Trophoblast cell (in vitro differentiated cells and primary cell): Measurements from ENCODE around the gene ZNF827.

ENCODE experiments used
- DNase-seq, 2 donors: peaks; one replicate each; pipeline ENCODE4 v3.0.0-alpha.2; 2016
- H2AFZ ChIP-seq: 2 replicates; pipeline ENCODE4 v1.6.1; 2013; ENCODE audit warnings: low read length, moderate library complexity, mild to moderate bottlenecking; ENCODE audit not compliant: insufficient read depth, poor library complexity
- H2AK5ac ChIP-seq: 2 replicates; pipeline ENCODE4 v1.6.1; 2013; ENCODE audit warnings: mild to moderate bottlenecking, low read length
- H2BK120ac ChIP-seq: 2 replicates; pipeline ENCODE4 v1.6.1; 2013; ENCODE audit warnings: low read length, mild to moderate bottlenecking, moderate library complexity; ENCODE audit not compliant: insufficient read depth, poor library complexity
- H2BK12ac ChIP-seq: 2 replicates; pipeline ENCODE4 v1.6.1; 2013; ENCODE audit warnings: mild to moderate bottlenecking, low read length, moderate library complexity
- H2BK5ac ChIP-seq: 2 replicates; pipeline ENCODE4 v1.6.1; 2013; ENCODE audit warnings: low read length, low read depth, moderate library complexity, mild to moderate bottlenecking; ENCODE audit not compliant: poor library complexity
- H3K14ac ChIP-seq: 2 replicates; pipeline ENCODE4 v1.6.1; 2013; ENCODE audit warnings: mild to moderate bottlenecking, low read length
- H3K18ac ChIP-seq: 2 replicates; pipeline ENCODE4 v1.6.1; 2013; ENCODE audit warnings: mild to moderate bottlenecking, low read length
- H3K23ac ChIP-seq: 2 replicates; pipeline ENCODE4 v1.6.1; 2013; ENCODE audit warnings: low read length
- H3K27ac ChIP-seq: 2 replicates; pipeline ENCODE4 v1.5.1; 2013; ENCODE audit warnings: low read depth, mild to moderate bottlenecking, inconsistent platforms, low read length, moderate library complexity
- H3K27me3 ChIP-seq: 2 replicates; pipeline ENCODE4 v1.6.1; 2013; ENCODE audit warnings: inconsistent platforms, mild to moderate bottlenecking, low read length, moderate library complexity; ENCODE audit not compliant: insufficient read depth
- H3K36me3 ChIP-seq, 2 experiments: 1 replicate in 1 of 2; 2 replicates in 1 of 2; pipeline ENCODE4 v1.6.1; 2013; ENCODE audit warnings: low read length in 2 of 2, mild to moderate bottlenecking in 2 of 2, moderate library complexity in 1 of 2; ENCODE audit not compliant: insufficient read depth in 2 of 2, control insufficient read depth in 1 of 2
- H3K4ac ChIP-seq: 2 replicates; pipeline ENCODE4 v1.6.1; 2013; ENCODE audit warnings: low read depth, mild to moderate bottlenecking, low read length, moderate library complexity
- H3K4me1 ChIP-seq, 2 experiments: 1 replicate in 1 of 2; 2 replicates in 1 of 2; pipeline ENCODE4 v1.6.1; 2013; ENCODE audit warnings: low read length in 2 of 2, mild to moderate bottlenecking in 2 of 2, moderate library complexity in 1 of 2; ENCODE audit not compliant: insufficient read depth in 2 of 2, control insufficient read depth in 1 of 2
- H3K4me2 ChIP-seq: 2 replicates; pipeline ENCODE4 v1.6.1; 2013; ENCODE audit warnings: inconsistent platforms, mild to moderate bottlenecking, low read length, moderate library complexity
- H3K4me3 ChIP-seq: 2 replicates; pipeline ENCODE4 v1.5.1; 2013; ENCODE audit warnings: mild to moderate bottlenecking, low read depth, low read length, inconsistent platforms
- H3K79me1 ChIP-seq: one replicate; pipeline ENCODE4 v1.6.1; 2013; ENCODE audit warnings: low read length
- H3K79me2 ChIP-seq: 2 replicates; pipeline ENCODE4 v1.6.1; 2013; ENCODE audit warnings: low read length, mild to moderate bottlenecking; ENCODE audit not compliant: control insufficient read depth, insufficient read depth, poor library complexity
- H3K9ac ChIP-seq: 2 replicates; pipeline ENCODE4 v1.6.1; 2013; ENCODE audit warnings: mild to moderate bottlenecking, low read length
- H3K9me3 ChIP-seq: 2 replicates; pipeline ENCODE4 v1.6.1; 2013; ENCODE audit warnings: low read depth, mild to moderate bottlenecking, control low read depth, inconsistent platforms, low read length; ENCODE audit not compliant: insufficient read depth
- H4K12ac ChIP-seq: 2 replicates; pipeline ENCODE4 v1.6.1; 2013; ENCODE audit warnings: low read depth, mild to moderate bottlenecking, low read length, moderate library complexity
- H4K8ac ChIP-seq: 2 replicates; pipeline ENCODE4 v1.6.1; 2013; ENCODE audit warnings: low read depth, mild to moderate bottlenecking, low read length, moderate library complexity
- H4K91ac ChIP-seq: one replicate; pipeline ENCODE4 v1.6.1; 2013; ENCODE audit warnings: low read depth, mild to moderate bottlenecking, low read length, moderate library complexity
- WGBS: extraction: QIAGEN DNeasy Blood & Tissue Kit; methylation state at CpG from one replicate; pipeline ENCODE4 v1.1.7; 2013; ENCODE audit warnings: missing lambda C conversion rate; ENCODE audit not compliant: insufficient read length, insufficient coverage; ENCODE audit errors: extremely low coverage; 5-methylcytosine and 5-hydroxymethylcytosine counted together

The ZNF827 gene

DNA sequence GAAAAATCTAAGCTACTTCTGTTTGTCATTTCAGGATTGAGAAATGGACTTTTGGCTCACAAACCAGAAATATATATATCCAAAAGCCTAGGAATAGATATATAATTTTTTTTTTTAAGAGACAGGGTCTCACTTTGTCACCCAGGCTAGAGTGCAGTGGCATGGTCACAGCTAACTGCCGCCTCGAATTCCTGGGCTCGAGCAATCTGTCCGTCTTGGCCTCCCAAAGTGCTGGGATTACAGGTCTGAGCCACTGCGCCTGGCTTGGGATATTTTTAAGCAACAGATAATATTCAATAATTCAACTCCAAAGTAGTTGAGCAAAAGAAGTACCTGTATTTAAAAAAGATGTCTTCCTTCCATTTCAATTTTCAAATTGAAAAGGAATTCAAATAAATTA is 146.2 kb downstream of the ZNF827 start:
- H3K79me2 ChIP-seq, result no peaks in the 10 kb centered on the region
- no peak overlapping the region for H3K23ac ChIP-seq
- peaks cover 0 to 2% of the 10 kb centered on the region in 2 experiments for H3K4me1 ChIP-seq
- no peak overlapping the region for H3K4me2 ChIP-seq
- H3K4ac ChIP-seq, result no peak overlapping the region
- no peak overlapping the region for H3K18ac ChIP-seq
- H3K9ac ChIP-seq, result no peak overlapping the region
- WGBS, result no CpG with 5 or more reads among the region's 5 CpGs
- H3K9me3 ChIP-seq, result no peaks in the 10 kb centered on the region
- no peak overlapping the region for H3K14ac ChIP-seq
- no peak overlapping the region for H4K12ac ChIP-seq
- H2BK5ac ChIP-seq, result no peak overlapping the region
- H3K79me1 ChIP-seq, result no peaks in the 10 kb centered on the region
- no peak overlapping the region for H3K4me3 ChIP-seq
- no peak overlapping the region for H2BK120ac ChIP-seq
- no peak overlapping the region for H2AFZ ChIP-seq
- H4K8ac ChIP-seq, result no peak overlapping the region
- no peak for DNase-seq
- no peak overlapping the region for H3K27ac ChIP-seq
- H3K27me3 ChIP-seq, result no peaks in the 10 kb centered on the region
- no peak overlapping the region for H2BK12ac ChIP-seq
- H3K36me3 ChIP-seq, result peaks cover 0 to 3% of the 10 kb centered on the region in 2 experiments
- H2AK5ac ChIP-seq, result no peak overlapping the region
- no peak overlapping the region for H4K91ac ChIP-seq

GRCh38 chr4:145791988-145792387 is 146.6 kb downstream of the ZNF827 start:
- H3K27ac ChIP-seq, result no peak overlapping the region
- peaks cover 0 to 3% of the 10 kb centered on the region in 2 experiments for H3K36me3 ChIP-seq
- no peak overlapping the region for H3K23ac ChIP-seq
- H3K4me1 ChIP-seq, result peaks cover 0 to 2% of the 10 kb centered on the region in 2 experiments
- no peak overlapping the region for H4K8ac ChIP-seq
- no peak overlapping the region for H4K12ac ChIP-seq
- H3K4me2 ChIP-seq, result no peak overlapping the region
- no peaks in the 10 kb centered on the region for H3K79me2 ChIP-seq
- no peak overlapping the region for H3K4me3 ChIP-seq
- no peak overlapping the region for H3K18ac ChIP-seq
- DNase-seq, result no peak
- H3K4ac ChIP-seq, result no peak overlapping the region
- H3K79me1 ChIP-seq, result no peaks in the 10 kb centered on the region
- H3K9ac ChIP-seq, result no peak overlapping the region
- H2BK12ac ChIP-seq, result no peak overlapping the region
- no peak overlapping the region for H4K91ac ChIP-seq
- no peaks in the 10 kb centered on the region for H3K27me3 ChIP-seq
- no peak overlapping the region for H2BK120ac ChIP-seq
- no peaks in the 10 kb centered on the region for H3K9me3 ChIP-seq
- no peak overlapping the region for H2AK5ac ChIP-seq
- no peak overlapping the region for H3K14ac ChIP-seq
- no CpG with 5 or more reads among the region's 2 CpGs for WGBS
- no peak overlapping the region for H2BK5ac ChIP-seq
- no peak overlapping the region for H2AFZ ChIP-seq

DNA sequence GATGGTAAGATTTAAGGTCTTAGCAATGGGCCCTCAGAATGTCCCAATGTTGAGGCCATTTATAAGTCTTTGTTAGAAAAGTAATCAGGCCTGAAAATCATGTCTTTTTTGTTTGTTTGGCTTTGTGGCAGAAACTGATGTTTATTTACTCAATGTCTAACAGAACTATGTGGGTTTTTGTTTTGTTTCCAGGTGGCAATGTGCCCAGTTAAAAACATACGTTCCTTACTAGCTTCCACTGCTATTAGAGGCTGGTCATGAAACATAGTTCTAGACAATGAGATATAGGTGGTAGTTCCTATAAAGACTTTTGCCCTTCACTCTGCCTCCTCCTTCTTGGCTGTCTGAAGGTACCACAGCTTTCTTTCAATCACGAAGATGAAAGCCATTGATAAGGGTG is 149.9 kb downstream of the ZNF827 start:
- H3K4ac ChIP-seq, result no peak overlapping the region
- H3K23ac ChIP-seq, result no peak overlapping the region
- H3K4me3 ChIP-seq, result no peak overlapping the region
- H3K27me3 ChIP-seq, result no peaks in the 10 kb centered on the region
- H3K18ac ChIP-seq, result no peak overlapping the region
- H4K91ac ChIP-seq, result no peak overlapping the region
- H3K36me3 ChIP-seq, result no peaks in the 10 kb centered on the region
- H4K12ac ChIP-seq, result no peak overlapping the region
- H3K79me1 ChIP-seq, result no peaks in the 10 kb centered on the region
- H2BK120ac ChIP-seq, result no peak overlapping the region
- H2AK5ac ChIP-seq, result no peak overlapping the region
- H2BK5ac ChIP-seq, result no peak overlapping the region
- H4K8ac ChIP-seq, result no peak overlapping the region
- H2BK12ac ChIP-seq, result no peak overlapping the region
- no peak overlapping the region for H3K14ac ChIP-seq
- H2AFZ ChIP-seq, result no peak overlapping the region
- no peak overlapping the region for H3K4me2 ChIP-seq
- no peak overlapping the region for H3K27ac ChIP-seq
- H3K9ac ChIP-seq, result no peak overlapping the region
- H3K4me1 ChIP-seq, result peaks cover 0 to 2% of the 10 kb centered on the region in 2 experiments
- peaks cover 1% of the 10 kb centered on the region for H3K9me3 ChIP-seq
- no peak for DNase-seq
- WGBS, result no CpG with 5 or more reads among the region's 2 CpGs
- no peaks in the 10 kb centered on the region for H3K79me2 ChIP-seq

DNA sequence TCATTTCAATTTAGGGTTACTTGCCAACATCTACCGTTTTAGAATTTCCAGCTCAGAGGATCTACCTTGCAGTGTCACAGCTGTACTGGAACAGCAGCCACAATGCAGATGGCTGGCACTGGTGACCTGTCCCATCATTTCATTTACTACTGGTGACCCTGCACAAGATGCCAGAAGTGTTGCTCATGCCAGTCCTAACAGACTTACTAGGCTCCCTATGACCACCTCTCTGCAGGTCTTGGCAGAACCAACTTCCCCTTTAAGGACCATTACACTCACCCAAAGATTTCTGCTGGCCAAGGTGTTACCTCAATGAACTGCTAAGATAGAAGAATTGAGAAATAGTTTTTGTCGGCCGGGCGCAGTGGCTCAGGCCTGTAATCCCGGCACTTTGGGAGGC is 151.8 kb downstream of the ZNF827 start:
- Histone ChIP-seq H3K4me1 (peaks cover 0 to 3% of the 10 kb centered on the region in 2 experiments), H3K4ac (no peak overlapping the region), H3K23ac (no peak overlapping the region), H4K91ac (no peak overlapping the region), H4K8ac (no peak overlapping the region), H3K4me3 (no peak overlapping the region), H2BK12ac (no peak overlapping the region), H3K79me1 (no peaks in the 10 kb centered on the region), H3K9me3 (peaks cover 2% of the 10 kb centered on the region), H4K12ac (no peak overlapping the region), H2BK120ac (no peak overlapping the region), H3K9ac (no peak overlapping the region), H3K18ac (no peak overlapping the region), H2AFZ (no peak overlapping the region), H2AK5ac (no peak overlapping the region), H3K27ac (no peak overlapping the region), H3K27me3 (no peaks in the 10 kb centered on the region), H3K36me3 (peaks cover 1 to 3% of the 10 kb centered on the region in 2 experiments), H3K14ac (no peak overlapping the region), H2BK5ac (no peak overlapping the region), H3K79me2 (no peaks in the 10 kb centered on the region), H3K4me2 (no peak overlapping the region)
- DNase-seq, result no peak
- no CpG with 5 or more reads among the region's 5 CpGs for WGBS
